Natural killer cell treated with Interleukin-12 subunit alpha and Interleukin-12 subunit beta and Interleukin-15 and Interleukin-18, amount 100 ng/mL, for 72 hours (primary cell): ENCODE results near the gene NPY. TPM values are rescaled to one million over a fixed set of nuclear protein-coding genes. Genes with fewer than 3 reads are reported as not detected.

Experiments
- ATAC-seq, 2 donors: fragments of 150-1000 bp; cut with Tn5 transposase in 1 of 2; sonication (Bioruptor Pico), chemical (Tn5 transposase) in 1 of 2; 2 replicates each; pipeline ENCODE4 v1.10.0; 2021
- DNase-seq: peaks from one replicate; pipeline ENCODE4 v3.0.0; 2022; ENCODE audit warnings: low spot score
- H3K27ac Mint-ChIP-seq, 2 donors: 1 replicate in 1 of 2; 2 replicates in 1 of 2; pipeline ENCODE4 v1.8.0; 2022; ENCODE audit warnings: mixed read lengths in 2 of 2, mild to moderate bottlenecking in 1 of 2, moderate library complexity in 1 of 2
- H3K27me3 Mint-ChIP-seq, 2 donors: 1 replicate in 1 of 2; 2 replicates in 1 of 2; pipeline ENCODE4 v1.8.0; 2022; ENCODE audit warnings: mixed read lengths in 2 of 2
- H3K36me3 Mint-ChIP-seq: one replicate; pipeline ENCODE4 v1.8.0; 2022; ENCODE audit warnings: mixed read lengths
- H3K4me1 Mint-ChIP-seq, 2 donors: 1 replicate in 1 of 2; 2 replicates in 1 of 2; pipeline ENCODE4 v1.8.0; 2022; ENCODE audit warnings: low read depth in 2 of 2, mixed read lengths in 2 of 2, mild to moderate bottlenecking in 1 of 2
- H3K4me3 Mint-ChIP-seq: one replicate; pipeline ENCODE4 v1.8.0; 2022; ENCODE audit warnings: mixed read lengths
- H3K9me3 Mint-ChIP-seq: 2 replicates; pipeline ENCODE4 v1.8.0; 2022; ENCODE audit warnings: mixed read lengths
- total RNA-seq, 2 donors: library from RNA; stranded (reverse); gene quantifications; one replicate each; pipeline ENCODE4 v1.2.3, GENCODE V29; 2022

NPY gene
- total RNA-seq, 2 donors from 2014 or later: not detected

DNA sequence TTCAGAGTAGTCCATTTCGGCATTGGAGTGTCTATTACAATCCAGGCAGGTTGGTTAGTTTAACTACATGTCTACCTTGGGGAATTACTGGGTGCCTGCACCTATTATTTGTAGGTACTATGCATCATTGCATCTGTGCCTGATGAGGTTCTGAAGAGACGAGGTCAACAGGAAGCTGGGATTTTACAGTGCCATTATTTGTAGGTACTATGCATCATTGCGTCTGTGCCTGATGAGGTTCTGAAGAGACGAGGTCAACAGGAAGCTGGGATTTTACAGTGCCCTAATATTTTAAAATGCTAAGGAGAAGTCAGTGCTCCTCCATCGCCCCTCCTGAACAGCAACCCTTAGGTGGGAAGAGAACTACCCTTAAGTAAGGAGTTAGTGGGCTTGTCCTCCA is 41.7 kb downstream of the NPY start:
- DNase-seq: no peak
- H3K4me1 Mint-ChIP-seq: no peaks in the 10 kb centered on the region
- H3K36me3 Mint-ChIP-seq: no peaks in the 10 kb centered on the region
- peaks cover 24 to 26% of the 10 kb centered on the region in 2 donors for H3K27me3 Mint-ChIP-seq
- H3K9me3 Mint-ChIP-seq: no peaks in the 10 kb centered on the region
- no peak overlapping the region for H3K27ac Mint-ChIP-seq
- no peak for ATAC-seq
- no peak overlapping the region for H3K4me3 Mint-ChIP-seq

DNA sequence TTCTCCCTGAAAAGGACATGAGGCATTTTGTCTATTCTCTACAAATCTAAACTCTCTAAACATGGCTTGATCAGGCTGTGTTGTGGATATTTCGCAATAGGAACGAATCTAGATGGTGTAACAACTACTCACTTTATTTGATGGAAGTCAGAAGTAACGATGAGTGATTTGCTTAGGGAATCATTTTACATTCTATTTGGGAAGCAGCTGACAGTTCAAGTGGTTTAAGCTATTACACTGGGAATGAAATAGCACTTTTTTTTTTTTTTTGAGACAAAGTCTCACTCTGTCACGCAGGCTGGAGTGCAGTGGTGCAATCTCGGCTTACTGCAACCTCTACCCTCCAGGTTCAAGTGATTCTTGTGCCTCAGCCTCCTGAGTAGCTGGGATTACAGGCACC is 44.1 kb downstream of the NPY start:
- Mint-ChIP-seq H3K4me1 (no peaks in the 10 kb centered on the region), H3K9me3 (peaks cover 5% of the 10 kb centered on the region), H3K36me3 (peaks cover 6% of the 10 kb centered on the region), H3K27ac (no peak overlapping the region), H3K27me3 (peaks cover 24% of the 10 kb centered on the region in 2 donors), H3K4me3 (no peak overlapping the region)
- ATAC-seq (no peak), DNase-seq (no peak)

DNA sequence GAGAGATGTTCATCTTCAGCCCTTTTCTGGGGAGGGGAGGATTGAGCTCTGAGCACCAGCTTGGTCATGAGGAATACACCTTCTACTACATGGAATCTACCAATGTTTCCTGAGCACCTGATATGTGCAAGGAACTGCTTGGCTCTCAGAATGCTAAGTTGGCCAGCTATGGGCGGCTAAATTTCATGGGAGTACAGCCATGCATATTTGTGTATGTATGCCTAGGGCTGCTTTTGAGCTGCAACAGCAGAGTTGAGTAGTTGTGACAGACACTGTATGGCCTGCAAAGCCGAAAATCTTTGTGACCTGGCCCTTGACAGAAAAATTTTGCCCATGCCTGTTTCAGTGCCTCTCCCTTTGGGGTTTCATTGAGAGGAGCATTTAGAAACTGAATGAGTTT is 44.9 kb downstream of the NPY start:
- peak in 1 of 2 donors; percentile 31 for ATAC-seq
- Mint-ChIP-seq H3K9me3 (peaks cover 5% of the 10 kb centered on the region), H3K4me1 (no peaks in the 10 kb centered on the region), H3K36me3 (peaks cover 6% of the 10 kb centered on the region), H3K27me3 (peaks cover 22 to 23% of the 10 kb centered on the region in 2 donors), H3K4me3 (no peak overlapping the region), H3K27ac (no peak overlapping the region)
- DNase-seq: no peak

DNA sequence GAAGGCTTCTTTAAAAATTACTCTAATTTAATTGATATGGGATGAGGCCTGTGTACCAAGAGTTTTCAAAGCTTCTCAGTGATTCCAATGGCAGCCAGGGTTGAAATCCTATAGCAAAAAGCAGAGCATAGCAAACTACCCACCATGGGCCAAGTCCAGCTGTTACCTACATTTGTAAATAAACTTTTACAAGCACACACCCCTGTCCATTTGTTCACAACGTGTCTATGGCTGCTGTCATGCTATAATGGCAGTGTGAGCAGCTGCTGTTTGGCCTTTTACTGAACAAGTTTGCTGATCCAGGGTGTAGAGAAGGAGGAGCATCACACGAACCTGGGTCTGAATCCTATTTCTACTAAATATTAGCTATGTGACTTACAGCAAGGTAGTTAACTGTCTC is 50.0 kb downstream of the NPY start:
- Mint-ChIP-seq H3K27ac (no peak overlapping the region), H3K4me1 (no peaks in the 10 kb centered on the region), H3K4me3 (no peak overlapping the region), H3K9me3 (peaks cover 5% of the 10 kb centered on the region), H3K27me3 (peaks cover 23 to 45% of the 10 kb centered on the region in 2 donors), H3K36me3 (peaks cover 6% of the 10 kb centered on the region)
- ATAC-seq (no peak), DNase-seq (no peak)

DNA sequence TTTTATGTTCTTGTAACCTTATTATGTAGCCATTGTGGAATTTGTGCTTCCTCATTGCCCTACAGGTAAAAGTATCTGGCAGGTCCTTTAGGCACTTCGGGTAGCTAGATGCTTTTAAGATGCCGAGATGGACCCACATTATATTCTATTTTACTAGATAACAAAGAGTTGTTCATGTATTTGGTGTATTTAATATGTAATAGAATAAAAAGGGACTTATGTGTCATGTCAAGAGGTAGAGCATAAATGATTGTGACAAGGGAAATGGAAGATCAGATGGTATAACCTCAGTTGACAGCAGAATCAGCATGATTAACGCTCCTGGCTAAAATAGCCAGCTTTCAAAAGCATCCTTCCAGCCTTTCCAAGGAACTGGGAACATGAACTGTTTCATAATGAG is 50.6 kb downstream of the NPY start:
- Mint-ChIP-seq H3K4me3 (no peak overlapping the region), H3K36me3 (peaks cover 6% of the 10 kb centered on the region), H3K9me3 (peaks cover 5% of the 10 kb centered on the region), H3K27me3 (peaks cover 23 to 45% of the 10 kb centered on the region in 2 donors), H3K27ac (no peak overlapping the region), H3K4me1 (no peaks in the 10 kb centered on the region)
- DNase-seq (no peak), ATAC-seq (no peak)

DNA sequence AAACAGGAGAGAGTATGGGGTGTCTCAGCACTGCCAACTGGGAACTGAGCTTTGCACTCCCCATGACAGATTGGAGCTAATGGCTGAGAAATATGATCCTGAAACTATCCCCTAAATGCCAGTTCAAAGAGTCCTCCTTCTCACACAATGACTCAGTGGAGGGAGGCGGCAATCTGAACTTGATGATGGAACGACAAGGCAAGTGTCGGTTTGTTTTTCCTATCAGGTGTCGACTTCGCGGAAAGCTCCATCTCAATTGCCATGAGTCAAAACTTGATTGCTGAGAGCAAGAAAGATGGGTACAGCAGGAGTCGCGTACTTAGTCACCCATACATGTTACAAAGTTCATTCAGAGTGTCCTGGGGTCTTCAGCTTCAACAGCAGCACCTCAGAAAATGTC is 52.5 kb downstream of the NPY start:
- Mint-ChIP-seq H3K9me3 (peaks cover 5% of the 10 kb centered on the region), H3K4me1 (no peaks in the 10 kb centered on the region), H3K36me3 (peaks cover 6% of the 10 kb centered on the region), H3K27me3 (peaks cover 23 to 45% of the 10 kb centered on the region in 2 donors), H3K27ac (no peak overlapping the region), H3K4me3 (no peak overlapping the region)
- DNase-seq (no peak), ATAC-seq (peak in 1 of 2 donors; percentile 68)

DNA sequence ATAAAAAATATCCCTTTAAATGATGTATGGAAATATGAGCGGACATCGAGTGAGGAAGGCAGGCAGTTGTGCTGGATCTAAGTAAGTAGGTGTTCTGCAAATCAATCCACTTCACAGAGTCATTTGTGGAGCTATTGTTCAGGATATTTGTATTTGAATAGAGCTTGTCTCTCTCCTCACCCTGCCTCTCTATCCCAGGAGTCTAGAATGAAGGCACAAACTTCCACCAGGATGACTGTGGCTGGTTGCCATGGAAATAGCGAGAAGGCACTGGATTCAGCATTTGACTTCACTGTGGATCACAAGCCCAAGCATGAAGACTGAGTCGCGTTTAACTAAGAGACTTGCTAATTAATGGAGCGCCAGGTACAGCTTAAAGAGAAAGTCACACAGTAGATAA is 53.2 kb downstream of the NPY start:
- Mint-ChIP-seq H3K27ac (no peak overlapping the region), H3K4me1 (no peaks in the 10 kb centered on the region), H3K9me3 (peaks cover 5% of the 10 kb centered on the region), H3K27me3 (peaks cover 23 to 45% of the 10 kb centered on the region in 2 donors), H3K36me3 (peaks cover 6% of the 10 kb centered on the region), H3K4me3 (no peak overlapping the region)
- ATAC-seq (no peak), DNase-seq (no peak)

DNA sequence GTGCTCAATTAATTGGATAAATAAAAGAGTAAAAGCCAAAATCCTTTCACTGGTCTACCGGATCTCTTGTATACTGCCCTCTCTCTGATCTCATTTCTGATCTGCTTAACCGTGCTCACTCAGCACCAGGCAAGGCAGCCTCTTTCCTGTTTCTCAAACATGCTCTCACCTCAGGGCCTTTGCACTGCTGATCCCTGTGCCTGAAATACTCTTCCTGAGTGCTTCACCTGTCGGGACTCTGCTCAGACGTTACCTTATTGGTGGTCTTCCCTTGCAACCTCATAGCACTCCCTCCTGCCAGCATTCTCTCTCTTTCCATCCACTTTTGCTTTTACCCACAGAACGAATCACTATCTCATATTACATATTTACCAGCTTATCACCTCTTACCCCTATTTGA is 55.6 kb downstream of the NPY start:
- Mint-ChIP-seq H3K4me1 (no peaks in the 10 kb centered on the region), H3K9me3 (no peaks in the 10 kb centered on the region), H3K27me3 (peaks cover 13 to 32% of the 10 kb centered on the region in 2 donors), H3K4me3 (no peak overlapping the region), H3K27ac (no peak overlapping the region), H3K36me3 (no peaks in the 10 kb centered on the region)
- DNase-seq: no peak
- no peak for ATAC-seq

DNA sequence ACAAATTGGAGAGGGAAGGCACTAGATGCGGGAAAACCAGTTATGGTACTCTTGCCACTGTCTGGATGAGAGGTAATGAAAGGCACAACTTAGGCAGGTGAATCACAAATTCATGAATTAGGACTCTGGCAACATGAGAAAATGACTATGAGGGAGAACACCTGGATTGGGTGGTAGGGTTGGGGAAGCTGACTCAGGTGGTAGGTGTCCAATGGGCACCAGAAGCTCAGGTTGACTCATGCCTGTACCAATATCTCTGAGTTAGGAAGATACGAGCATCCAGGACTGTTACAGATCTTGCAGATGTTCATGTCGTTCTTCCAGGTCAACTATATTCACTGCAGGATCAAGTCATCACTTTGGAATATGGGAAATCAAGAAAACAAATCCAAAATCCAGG is 56.7 kb downstream of the NPY start:
- H3K9me3 Mint-ChIP-seq: no peaks in the 10 kb centered on the region
- no peak for ATAC-seq
- H3K27ac Mint-ChIP-seq: no peak overlapping the region
- no peak for DNase-seq
- H3K27me3 Mint-ChIP-seq: peaks cover 13 to 30% of the 10 kb centered on the region in 2 donors
- no peaks in the 10 kb centered on the region for H3K4me1 Mint-ChIP-seq
- no peaks in the 10 kb centered on the region for H3K36me3 Mint-ChIP-seq
- no peak overlapping the region for H3K4me3 Mint-ChIP-seq
